Osteoblast (primary cell): ENCODE measurements around the gene TRIO. TPM values are rescaled to one million over a fixed set of nuclear protein-coding genes. Genes with fewer than 3 reads are reported as not detected.
A peak's percentile ranks its signal among the peaks of the same experiment; 100 is the strongest.

ENCODE experiments used
- DNase-seq: peaks from one replicate; pipeline ENCODE4 v3.0.0; 2011; ENCODE audit warnings: low spot score, mixed read lengths; ENCODE audit not compliant: insufficient read length; ENCODE audit errors: missing footprints
- H2AFZ ChIP-seq: 2 replicates; pipeline ENCODE4 v1.6.0; 2011; ENCODE audit warnings: mild to moderate bottlenecking, low read length
- H3K27ac ChIP-seq: 2 replicates; pipeline ENCODE4 v1.5.1; 2011; ENCODE audit warnings: mild to moderate bottlenecking, low read depth, low read length, moderate library complexity
- H3K27me3 ChIP-seq: 2 replicates; pipeline ENCODE4 v1.6.0; 2012; ENCODE audit warnings: mild to moderate bottlenecking, control low read depth, inconsistent platforms, low read length, moderate library complexity; ENCODE audit not compliant: insufficient read depth
- H3K36me3 ChIP-seq: 2 replicates; pipeline ENCODE4 v1.5.1; 2011; ENCODE audit warnings: mild to moderate bottlenecking, low read length, control low read depth, moderate library complexity; ENCODE audit not compliant: insufficient read depth
- H3K4me1 ChIP-seq: 2 replicates; pipeline ENCODE4 v1.5.1; 2011; ENCODE audit warnings: mild to moderate bottlenecking, low read length, control low read depth, moderate library complexity; ENCODE audit not compliant: insufficient read depth
- H3K4me2 ChIP-seq: 2 replicates; pipeline ENCODE4 v1.6.0; 2011; ENCODE audit warnings: mild to moderate bottlenecking, low read length; ENCODE audit not compliant: insufficient read depth
- H3K4me3 ChIP-seq: fragments of 200-600 bp; sonication (generic); 3 replicates; pipeline ENCODE4 v1.5.1; 2012; ENCODE audit warnings: mild to moderate bottlenecking, low read length, inconsistent platforms; ENCODE audit not compliant: insufficient read depth
- H3K79me2 ChIP-seq: 2 replicates; pipeline ENCODE4 v1.6.0; 2012; ENCODE audit warnings: mild to moderate bottlenecking, low read length, control low read depth, inconsistent platforms; ENCODE audit not compliant: insufficient read depth
- H3K9me3 ChIP-seq: 2 replicates; pipeline ENCODE4 v1.5.1; 2011; ENCODE audit warnings: low read depth, low read length, control low read depth
- H4K20me1 ChIP-seq: 2 replicates; pipeline ENCODE4 v1.6.0; 2012; ENCODE audit warnings: mild to moderate bottlenecking, low read length, control low read depth; ENCODE audit not compliant: insufficient read depth
- CTCF ChIP-seq: IDR thresholded peaks from 2 replicates; pipeline ENCODE4 v1.5.1; 2011; ENCODE audit warnings: mild to moderate bottlenecking, low read depth, low read length, moderate library complexity; ENCODE audit errors: extremely low read depth
- total RNA-seq: library from RNA; depleted of rRNA; stranded (reverse); fragments of >200 nt; gene quantifications from 2 replicates; pipeline ENCODE4 v1.2.3, GENCODE V29; 2012

The TRIO gene
- total RNA-seq, 1 donor = 274 TPM

DNA sequence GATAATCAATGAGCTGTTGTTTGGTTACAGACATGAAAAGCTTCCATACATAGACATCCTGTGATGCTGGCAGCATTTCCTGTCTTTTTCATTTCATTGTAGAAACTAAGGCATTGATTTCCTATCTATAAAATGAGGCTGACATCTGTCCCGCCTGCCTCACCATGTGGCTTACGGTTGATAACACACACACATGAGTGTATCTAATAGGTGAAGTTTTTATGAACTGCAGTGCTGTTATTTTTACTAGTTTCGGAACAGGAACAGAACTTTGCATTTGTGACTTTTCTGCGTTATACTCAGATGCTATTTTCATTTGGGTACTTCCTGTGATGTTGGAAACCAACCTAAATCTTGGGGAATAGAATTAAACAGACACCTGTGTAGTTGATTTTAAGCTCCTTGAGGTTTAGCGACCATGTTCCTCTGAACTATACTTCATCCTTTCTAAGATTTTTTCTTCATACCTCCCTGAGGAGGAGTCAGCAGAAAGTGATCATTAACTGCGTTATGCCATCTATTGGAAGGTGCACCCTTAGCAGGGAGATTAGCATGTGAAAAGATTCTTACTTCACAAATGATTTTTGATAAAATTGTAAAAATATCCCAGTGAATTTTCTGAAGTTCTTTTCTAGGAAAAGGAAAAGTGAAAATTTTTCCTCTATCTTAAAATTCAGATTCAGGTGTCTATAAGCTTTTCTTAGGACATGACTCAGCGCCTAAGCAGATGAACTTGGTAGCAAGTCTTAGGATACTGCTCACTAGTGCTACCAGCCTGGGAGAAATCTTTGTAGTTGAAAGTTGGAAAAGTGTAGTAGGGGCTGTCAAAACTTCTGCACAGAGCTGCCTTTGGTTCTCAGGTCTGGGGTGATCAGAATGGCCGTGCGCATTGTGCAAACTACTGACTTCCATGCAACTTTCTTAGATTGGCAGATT is 134.5 kb downstream of the TRIO start:
- peaks cover 17% of the 10 kb centered on the region for H4K20me1 ChIP-seq
- no peak overlapping the region for H3K4me3 ChIP-seq
- peaks cover 97% of the 10 kb centered on the region for H3K79me2 ChIP-seq
- no peak for TF ChIP-seq CTCF
- H3K4me2 ChIP-seq = no peak overlapping the region
- H3K27ac ChIP-seq = no peak overlapping the region
- H3K36me3 ChIP-seq = peaks cover 50% of the 10 kb centered on the region
- H3K4me1 ChIP-seq = no peaks in the 10 kb centered on the region
- H3K27me3 ChIP-seq = no peaks in the 10 kb centered on the region
- H2AFZ ChIP-seq = no peak overlapping the region
- H3K9me3 ChIP-seq = no peaks in the 10 kb centered on the region
- DNase-seq = no peak

- peaks cover 53% of the 10 kb centered on the region for H3K36me3 ChIP-seq
- peaks cover 34% of the 10 kb centered on the region for H4K20me1 ChIP-seq
Measured at GRCh38 chr5:14280294-14280854, 137.2 kb downstream of the TRIO start.

GRCh38 chr5:14281746-14282181 is 138.6 kb downstream of the TRIO start:
- peak overlapping the region; percentile 40 for H3K27ac ChIP-seq
- H3K9me3 ChIP-seq = no peaks in the 10 kb centered on the region
- peaks cover 45% of the 10 kb centered on the region for H4K20me1 ChIP-seq
- peaks cover 56% of the 10 kb centered on the region for H3K36me3 ChIP-seq
- no peak for TF ChIP-seq CTCF
- peaks cover under 1% of the 10 kb centered on the region for H3K4me1 ChIP-seq
- no peak overlapping the region for H3K4me3 ChIP-seq
- H3K4me2 ChIP-seq = no peak overlapping the region
- peaks cover 99% of the 10 kb centered on the region for H3K79me2 ChIP-seq
- H2AFZ ChIP-seq = no peak overlapping the region
- no peak for DNase-seq
- no peaks in the 10 kb centered on the region for H3K27me3 ChIP-seq

More at GRCh38 chr5:14280294-14280854, 137.2 kb downstream of the TRIO start:
- no peaks in the 10 kb centered on the region for H3K9me3 ChIP-seq
- no peaks in the 10 kb centered on the region for H3K27me3 ChIP-seq
- peaks cover 97% of the 10 kb centered on the region for H3K79me2 ChIP-seq
- H3K4me3 ChIP-seq = no peak overlapping the region
- no peak overlapping the region for H2AFZ ChIP-seq
- DNase-seq = no peak
- TF ChIP-seq CTCF = no peak
- H3K4me1 ChIP-seq = no peaks in the 10 kb centered on the region
- H3K27ac ChIP-seq = peak overlapping the region; percentile 9
- no peak overlapping the region for H3K4me2 ChIP-seq

- no peak overlapping the region for H3K4me2 ChIP-seq
Measured at GRCh38 chr5:14283139-14283538, 140.0 kb downstream of the TRIO start.

More at GRCh38 chr5:14283139-14283538, 140.0 kb downstream of the TRIO start:
- Histone ChIP-seq H4K20me1 (peaks cover 40% of the 10 kb centered on the region), H2AFZ (no peak overlapping the region), H3K27ac (peak overlapping the region; percentile 2), H3K36me3 (peaks cover 67% of the 10 kb centered on the region), H3K9me3 (no peaks in the 10 kb centered on the region), H3K79me2 (peaks cover 98% of the 10 kb centered on the region), H3K4me3 (no peak overlapping the region), H3K27me3 (no peaks in the 10 kb centered on the region), H3K4me1 (peaks cover 3% of the 10 kb centered on the region)
- no peak for TF ChIP-seq CTCF
- no peak for DNase-seq
